GM12801 (cell line): Measurements from ENCODE around the gene MGAT2.

Experiments used
- TF ChIP-seq, protein P1 (sequence below): IDR thresholded peaks from one replicate; pipeline ENCODE4 v1.5.1; 2011; ENCODE audit warnings: control low read depth; ENCODE audit not compliant: insufficient read length; ENCODE audit errors: extremely low read depth

MGAT2 gene

GRCh38 chr14:49598189-49598484 is 22.5 kb upstream of the MGAT2 start:
- TF ChIP-seq, protein P1, sequence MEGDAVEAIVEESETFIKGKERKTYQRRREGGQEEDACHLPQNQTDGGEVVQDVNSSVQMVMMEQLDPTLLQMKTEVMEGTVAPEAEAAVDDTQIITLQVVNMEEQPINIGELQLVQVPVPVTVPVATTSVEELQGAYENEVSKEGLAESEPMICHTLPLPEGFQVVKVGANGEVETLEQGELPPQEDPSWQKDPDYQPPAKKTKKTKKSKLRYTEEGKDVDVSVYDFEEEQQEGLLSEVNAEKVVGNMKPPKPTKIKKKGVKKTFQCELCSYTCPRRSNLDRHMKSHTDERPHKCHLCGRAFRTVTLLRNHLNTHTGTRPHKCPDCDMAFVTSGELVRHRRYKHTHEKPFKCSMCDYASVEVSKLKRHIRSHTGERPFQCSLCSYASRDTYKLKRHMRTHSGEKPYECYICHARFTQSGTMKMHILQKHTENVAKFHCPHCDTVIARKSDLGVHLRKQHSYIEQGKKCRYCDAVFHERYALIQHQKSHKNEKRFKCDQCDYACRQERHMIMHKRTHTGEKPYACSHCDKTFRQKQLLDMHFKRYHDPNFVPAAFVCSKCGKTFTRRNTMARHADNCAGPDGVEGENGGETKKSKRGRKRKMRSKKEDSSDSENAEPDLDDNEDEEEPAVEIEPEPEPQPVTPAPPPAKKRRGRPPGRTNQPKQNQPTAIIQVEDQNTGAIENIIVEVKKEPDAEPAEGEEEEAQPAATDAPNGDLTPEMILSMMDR: no peak

- TF ChIP-seq, protein P1: no peak
These were observed 21.9 kb upstream of the MGAT2 start, which contains the start of gene LRR1 for GRCh38 chr14:49598485-49599300. Gene LRR1, plus strand, starts transcription at chr14:49598940. Its CDS starts 81 bp downstream, at chr14:49599021.

DNA sequence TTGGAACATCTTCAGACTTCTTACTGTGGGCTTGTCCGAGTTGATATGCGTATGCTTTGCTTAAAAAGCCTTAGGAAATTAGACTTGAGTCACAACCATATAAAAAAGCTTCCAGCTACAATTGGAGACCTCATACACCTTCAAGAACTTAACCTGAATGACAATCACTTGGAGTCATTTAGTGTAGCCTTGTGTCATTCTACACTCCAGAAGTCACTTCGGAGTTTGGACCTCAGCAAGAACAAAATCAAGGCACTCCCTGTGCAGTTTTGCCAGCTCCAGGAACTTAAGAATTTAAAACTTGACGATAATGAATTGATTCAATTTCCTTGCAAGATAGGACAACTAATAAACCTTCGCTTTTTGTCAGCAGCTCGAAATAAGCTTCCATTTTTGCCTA is 13.0 kb upstream of the MGAT2 start:
- TF ChIP-seq, protein P1: no peak

GRCh38 chr14:49612251-49612650 is 8.3 kb upstream of the MGAT2 start:
- TF ChIP-seq, protein P1: no peak

GRCh38 chr14:49612671-49613070 is 7.9 kb upstream of the MGAT2 start:
- TF ChIP-seq, protein P1: no peak

DNA sequence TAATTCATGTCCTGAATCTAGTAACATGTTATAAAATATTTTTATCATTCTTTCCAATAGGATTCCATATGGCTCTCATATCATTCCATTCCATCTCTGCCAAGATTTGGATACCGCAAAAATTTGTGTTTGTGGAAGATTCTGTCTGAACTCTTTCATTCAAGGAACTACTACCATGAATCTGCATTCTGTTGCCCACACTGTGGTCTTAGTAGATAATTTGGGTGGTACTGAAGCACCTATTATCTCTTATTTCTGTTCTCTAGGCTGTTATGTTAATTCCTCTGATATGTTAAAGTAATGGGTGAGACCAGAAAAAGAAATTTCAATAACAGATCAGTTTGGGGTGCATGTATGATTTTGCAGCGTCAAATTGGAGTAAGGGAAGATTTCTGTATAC is 6.4 kb upstream of the MGAT2 start:
- TF ChIP-seq, protein P1: no peak

GRCh38 chr14:49615776-49616175 is 4.8 kb upstream of the MGAT2 start:
- TF ChIP-seq, protein P1: no peak
